HCT116 (cell line): ENCODE data around the gene SNAP47. TPM values are rescaled to one million over a fixed set of nuclear protein-coding genes. Genes with fewer than 3 reads are reported as not detected.

ENCODE experiments used
- ATAC-seq: fragments of 200-7000 bp; cut with Tn5 transposase; 2 replicates; pipeline ENCODE4 v1.9.1; 2020; ENCODE audit warnings: mild to moderate bottlenecking, moderate library complexity
- BruUV-seq: library from RNA; stranded (reverse); fragments of 400-500 nt; replicated peaks from 2 replicates; lab custom pipeline; 2021; lab: Mats Ljungman, UMichigan
- CTCF ChIA-PET: fragments of 300-600 bp; sonication (Branson Sonifier 250); formaldehyde crosslinking; loops from one replicate; lab custom pipeline; 2021; ENCODE audit warnings: antibody characterized with exemption; lab: Charles Lee
- POLR2A ChIA-PET: fragments of 300-600, 350-600 bp; sonication (Branson Sonifier 250); formaldehyde crosslinking; loops from one replicate; lab custom pipeline; 2021; ENCODE audit warnings: antibody characterized with exemption; lab: Charles Lee
- RAD21 ChIA-PET, 2 experiments: fragments of 300-600 bp; sonication (Branson Sonifier 250); formaldehyde crosslinking; loops; one replicate each; lab custom pipeline; 2023; ENCODE audit warnings: low total read pairs in 2 of 2; ENCODE audit not compliant: uncharacterized antibody in 2 of 2, unreplicated experiment in 2 of 2, low non-redundant PET in 1 of 2; lab: Charles Lee
- DNase-seq: peaks from one replicate; pipeline ENCODE4 v3.0.0-alpha.2; 2010; ENCODE audit warnings: low read depth, low spot score
- H2AFZ ChIP-seq: fragments of 200-600 bp; shearing (Covaris generic), sonication (generic); 2 replicates; pipeline ENCODE4 v1.6.1; 2017; ENCODE audit warnings: low read depth, mixed run types, mixed read lengths, antibody characterized with exemption, low read length; ENCODE audit not compliant: poor library complexity, severe bottlenecking
- H3K27ac ChIP-seq: 2 replicates; pipeline ENCODE4 v1.5.1; 2012; ENCODE audit warnings: low read depth, low read length
- H3K27me3 ChIP-seq: fragments of 200-600 bp; sonication (generic); 2 replicates; pipeline ENCODE4 v1.6.1; 2016; ENCODE audit warnings: mixed run types, low read length, mixed read lengths; ENCODE audit not compliant: insufficient read depth
- H3K36me3 ChIP-seq, 2 experiments: fragments of 200-500 bp in 1 of 2; fragments of 200-600 bp in 1 of 2; sonication (Bioruptor generic) in 1 of 2; sonication (generic) in 1 of 2; 2 replicates each; pipeline versions ENCODE4 v1.5.1 to v1.6.1; 2014 to 2016; ENCODE audit warnings: low read length in 2 of 2, inconsistent platforms in 1 of 2, mixed read lengths in 1 of 2, mixed run types in 1 of 2; ENCODE audit not compliant: insufficient read depth in 2 of 2, control insufficient read depth in 1 of 2
- H3K4me1 ChIP-seq, 2 experiments: fragments of 200-600 bp in 1 of 2; sonication (generic) in 1 of 2; 2 replicates each; pipeline versions ENCODE4 v1.5.1 to v1.6.1; 2012 to 2017; ENCODE audit warnings: low read length in 2 of 2, inconsistent platforms in 1 of 2, mild to moderate bottlenecking in 1 of 2, mixed read lengths in 1 of 2, mixed run types in 1 of 2, moderate library complexity in 1 of 2; ENCODE audit not compliant: insufficient read depth in 2 of 2, control insufficient read depth in 1 of 2
- H3K4me2 ChIP-seq: fragments of 200-600 bp; sonication (generic); 2 replicates; pipeline ENCODE4 v1.6.1; 2017; ENCODE audit warnings: mixed run types, low read length, mixed read lengths
- H3K4me3 ChIP-seq, 2 experiments: fragments of 200-600 bp in 1 of 2; sonication (generic) in 1 of 2; replicated peaks in 1 of 2; 2 replicates each; pipeline ENCODE4 v1.5.1; 2011 to 2016; ENCODE audit warnings: low read length in 2 of 2, control low read depth in 1 of 2, low read depth in 1 of 2, mild to moderate bottlenecking in 1 of 2, mixed read lengths in 1 of 2, mixed run types in 1 of 2
- H3K79me2 ChIP-seq: fragments of 200-600 bp; sonication (generic); 2 replicates; pipeline ENCODE4 v1.6.1; 2017; ENCODE audit warnings: mild to moderate bottlenecking, mixed run types, low read length, moderate library complexity, mixed read lengths; ENCODE audit not compliant: insufficient read depth
- H3K9ac ChIP-seq: fragments of 200-600 bp; sonication (generic); 2 replicates; pipeline ENCODE4 v1.6.1; 2016; ENCODE audit warnings: low read length, mixed read lengths
- H3K9me2 ChIP-seq: fragments of 200-600 bp; sonication (generic), shearing (Covaris generic); 2 replicates; pipeline ENCODE4 v1.6.1; 2017; ENCODE audit warnings: mixed run types, mild to moderate bottlenecking, moderate library complexity; ENCODE audit not compliant: insufficient read depth
- H3K9me3 ChIP-seq, 2 experiments: fragments of 200-500 bp in 1 of 2; fragments of 200-600 bp in 1 of 2; sonication (Bioruptor generic) in 1 of 2; sonication (generic) in 1 of 2; 2 replicates each; pipeline ENCODE4 v1.6.1; 2014 to 2017; ENCODE audit warnings: low read length in 2 of 2, mixed read lengths in 2 of 2, inconsistent platforms in 1 of 2, low read depth in 1 of 2, mild to moderate bottlenecking in 1 of 2, mixed run types in 1 of 2, moderate library complexity in 1 of 2; ENCODE audit not compliant: control insufficient read depth in 1 of 2, insufficient read depth in 1 of 2
- H4K20me1 ChIP-seq: fragments of 200-600 bp; sonication (generic), shearing (Covaris generic); 2 replicates; pipeline ENCODE4 v1.6.1; 2017; ENCODE audit warnings: mixed run types, mild to moderate bottlenecking, moderate library complexity; ENCODE audit not compliant: insufficient read depth
- CBX3 ChIP-seq: IDR thresholded peaks from 2 replicates; pipeline ENCODE4 v1.6.1; 2012; ENCODE audit warnings: low read depth
- CEBPB ChIP-seq: IDR thresholded peaks from 2 replicates; pipeline ENCODE4 v1.6.1; 2012; ENCODE audit warnings: low read depth
- EGR1 ChIP-seq: IDR thresholded peaks from 2 replicates; pipeline ENCODE4 v1.6.1; 2012; ENCODE audit warnings: low read depth
- ELF1 ChIP-seq: IDR thresholded peaks from 2 replicates; pipeline ENCODE4 v1.6.1; 2012; ENCODE audit warnings: low read depth, borderline replicate concordance
- EZH2 ChIP-seq: fragments of 200-600 bp; sonication (generic); IDR thresholded peaks from 2 replicates; pipeline ENCODE4 v1.6.1; 2017; ENCODE audit warnings: antibody characterized with exemption, mixed run types
- EZH2phosphoT487 ChIP-seq: fragments of 200-600 bp; IDR thresholded peaks from 2 replicates; pipeline ENCODE4 v1.6.1; 2018; ENCODE audit warnings: antibody characterized with exemption, borderline replicate concordance
- FOSL1 ChIP-seq: IDR thresholded peaks from 2 replicates; pipeline ENCODE4 v1.6.1; 2012; ENCODE audit warnings: low read depth
- JUND ChIP-seq: IDR thresholded peaks from 2 replicates; pipeline ENCODE4 v1.6.1; 2012
- MAX ChIP-seq: IDR thresholded peaks from 2 replicates; pipeline ENCODE4 v1.6.1; 2012
- POLR2A ChIP-seq: IDR thresholded peaks from 2 replicates; pipeline ENCODE4 v1.7.0; 2011; ENCODE audit warnings: borderline replicate concordance; ENCODE audit not compliant: insufficient read depth, insufficient read length; ENCODE audit errors: extremely low read depth
- POLR2AphosphoS5 ChIP-seq: IDR thresholded peaks from 2 replicates; pipeline ENCODE4 v1.6.1; 2011; ENCODE audit warnings: mild to moderate bottlenecking, low read depth, low read length, moderate library complexity
- RAD21 ChIP-seq: IDR thresholded peaks from 2 replicates; pipeline ENCODE4 v1.6.1; 2012; ENCODE audit warnings: low read depth, mild to moderate bottlenecking
- SIN3A ChIP-seq: IDR thresholded peaks from 2 replicates; pipeline ENCODE4 v1.6.1; 2012; ENCODE audit warnings: low read depth
- SRF ChIP-seq: IDR thresholded peaks from 2 replicates; pipeline ENCODE4 v1.6.1; 2012; ENCODE audit warnings: low read depth
- TCF7L2 ChIP-seq: IDR thresholded peaks from 2 replicates; pipeline ENCODE4 v1.7.0; 2011; ENCODE audit warnings: borderline replicate concordance, inconsistent platforms; ENCODE audit not compliant: insufficient read depth, insufficient read length; ENCODE audit errors: extremely low read depth
- ZBTB33 ChIP-seq: IDR thresholded peaks from 2 replicates; pipeline ENCODE4 v1.6.1; 2011; ENCODE audit warnings: mild to moderate bottlenecking, low read length, moderate library complexity; ENCODE audit not compliant: insufficient replicate concordance; ENCODE audit errors: extremely low read depth
- ZFX ChIP-seq: fragments of 450-650 bp; IDR thresholded peaks from 2 replicates; pipeline ENCODE4 v1.6.1; 2017
- ZNF274 ChIP-seq: fragments of 200-500 bp; sonication (Bioruptor generic); IDR thresholded peaks from 2 replicates; pipeline ENCODE4 v1.6.1; 2014; ENCODE audit warnings: mild to moderate bottlenecking, low read depth, low read length, inconsistent platforms
- intact Hi-C: fragments of 100-400 bp; cut with micrococcal nuclease; formaldehyde crosslinking; loops from 2 replicates; pipeline ENCODE4 v1.10.0; 2022
- total RNA-seq: library from RNA; stranded (reverse); gene quantifications from one replicate; pipeline ENCODE4 v1.2.1, GENCODE V29; 2021; ENCODE audit not compliant: unreplicated experiment
- TF ChIP-seq, protein P1 (sequence below): IDR thresholded peaks from 2 replicates; pipeline ENCODE4 v1.6.1; 2012
- TF ChIP-seq, protein P2 (sequence below), 3 experiments: fragments of 200-600 bp in 1 of 3; sonication (generic) in 1 of 3; IDR thresholded peaks in 2 of 3; conservative IDR thresholded peaks in 1 of 3; 2 replicates each; pipeline ENCODE4 v1.5.1; 2012 to 2017; ENCODE audit warnings: low read depth in 2 of 3, low read length in 2 of 3, antibody characterized with exemption in 1 of 3, borderline replicate concordance in 1 of 3, control low read depth in 1 of 3, mild to moderate bottlenecking in 1 of 3, mixed read lengths in 1 of 3, mixed run types in 1 of 3, moderate library complexity in 1 of 3; ENCODE audit not compliant: insufficient read depth in 1 of 3

SNAP47 gene
- total RNA-seq, 1 experiment from 2014 or later, result 37.9 TPM

- Histone ChIP-seq H3K4me3 (no peak overlapping the region), H3K9ac (no peak overlapping the region), H3K36me3 (peaks cover 11 to 17% of the 10 kb centered on the region in 2 experiments; a peak in 3 of 4 replicates), H3K27ac (no peak overlapping the region), H3K4me2 (no peak overlapping the region), H3K27me3 (no peaks in the 10 kb centered on the region), H3K4me1 (no peaks in the 10 kb centered on the region), H3K79me2 (no peaks in the 10 kb centered on the region), H3K9me2 (no peaks in the 10 kb centered on the region), H3K9me3 (no peaks in the 10 kb centered on the region), H4K20me1 (no peaks in the 10 kb centered on the region), H2AFZ (no peak overlapping the region)
- no peak for DNase-seq
- ChIA-PET POLR2A (no interaction called here), RAD21 (no interaction called here), CTCF (no interaction called here)
- TF ChIP-seq, protein P1, sequence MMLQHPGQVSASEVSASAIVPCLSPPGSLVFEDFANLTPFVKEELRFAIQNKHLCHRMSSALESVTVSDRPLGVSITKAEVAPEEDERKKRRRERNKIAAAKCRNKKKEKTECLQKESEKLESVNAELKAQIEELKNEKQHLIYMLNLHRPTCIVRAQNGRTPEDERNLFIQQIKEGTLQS, result no peak
- no peak for TF ChIP-seq CBX3
- TF ChIP-seq CEBPB, result no peak
- TF ChIP-seq, protein P2, sequence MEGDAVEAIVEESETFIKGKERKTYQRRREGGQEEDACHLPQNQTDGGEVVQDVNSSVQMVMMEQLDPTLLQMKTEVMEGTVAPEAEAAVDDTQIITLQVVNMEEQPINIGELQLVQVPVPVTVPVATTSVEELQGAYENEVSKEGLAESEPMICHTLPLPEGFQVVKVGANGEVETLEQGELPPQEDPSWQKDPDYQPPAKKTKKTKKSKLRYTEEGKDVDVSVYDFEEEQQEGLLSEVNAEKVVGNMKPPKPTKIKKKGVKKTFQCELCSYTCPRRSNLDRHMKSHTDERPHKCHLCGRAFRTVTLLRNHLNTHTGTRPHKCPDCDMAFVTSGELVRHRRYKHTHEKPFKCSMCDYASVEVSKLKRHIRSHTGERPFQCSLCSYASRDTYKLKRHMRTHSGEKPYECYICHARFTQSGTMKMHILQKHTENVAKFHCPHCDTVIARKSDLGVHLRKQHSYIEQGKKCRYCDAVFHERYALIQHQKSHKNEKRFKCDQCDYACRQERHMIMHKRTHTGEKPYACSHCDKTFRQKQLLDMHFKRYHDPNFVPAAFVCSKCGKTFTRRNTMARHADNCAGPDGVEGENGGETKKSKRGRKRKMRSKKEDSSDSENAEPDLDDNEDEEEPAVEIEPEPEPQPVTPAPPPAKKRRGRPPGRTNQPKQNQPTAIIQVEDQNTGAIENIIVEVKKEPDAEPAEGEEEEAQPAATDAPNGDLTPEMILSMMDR (IDR thresholded peaks at IDR 0.05 in 2 of 3, conservative IDR thresholded peaks at IDR 0.05 in 1 of 3; ENCODE audit: borderline replicate concordance in 1 of 3, insufficient read depth in 1 of 3, low read depth in 2 of 3, low read length in 2 of 3), result no peak
- no peak for TF ChIP-seq TCF7L2
- no peak for TF ChIP-seq MAX
- no peak for TF ChIP-seq ZBTB33
- no peak for TF ChIP-seq POLR2AphosphoS5
- no peak for TF ChIP-seq SRF
- no peak for TF ChIP-seq SIN3A
- TF ChIP-seq JUND, result no peak
- no peak for TF ChIP-seq EZH2phosphoT487
- no peak for TF ChIP-seq ELF1
- no peak for TF ChIP-seq ZFX
- no peak for TF ChIP-seq POLR2A
- TF ChIP-seq FOSL1, result no peak
- TF ChIP-seq EGR1, result no peak
- TF ChIP-seq RAD21, result no peak
- TF ChIP-seq EZH2, result no peak
- TF ChIP-seq ZNF274, result no peak
- no TSS peak for BruUV-seq
- ATAC-seq, result no peak
- intact Hi-C loops, result no loop called here
These were observed 35.6 kb downstream of the SNAP47 start for GRCh38 chr1:227770812-227771211.
